Head of caudate nucleus (tissue), 42 donors: ENCODE results near the gene TCOF1.
A peak's percentile ranks its signal among the peaks of the same experiment; 100 is the strongest.

ENCODE experiments used
- DNase-seq, 42 donors: peaks; one replicate each; pipeline versions ENCODE4 v3.0.0 to v3.0.0-alpha.2; 2020 to 2021; ENCODE audit warnings: mixed read lengths in 7 of 42
- intact Hi-C: fragments of 100-400 bp; cut with DNase I; formaldehyde crosslinking; loops from one replicate; pipeline ENCODE4 v1.15.0; 2022

TCOF1 gene

GRCh38 chr5:150357326-150358260, at the start of gene TCOF1:
Gene TCOF1 (plus strand): TSS chr5:150357697. CDS start chr5:150357747, 50 bp downstream.
- peak; percentile 94 to 99 (median 98) for DNase-seq
- intact Hi-C loops, result loop anchor here (10.0 kb wide), 1 partner anchor 87 kb away; the partner anchor contains the start of gene RPS14

- intact Hi-C loops, result no loop called here
- DNase-seq, result peak in 14 of 42 donors; percentile 44 to 79 (median 58)
These were observed 48.2 kb upstream of the TCOF1 start for GRCh38 chr5:150309101-150309885.

- intact Hi-C loops, result no loop called here
- DNase-seq, result no peak
These were observed 47.6 kb upstream of the TCOF1 start for GRCh38 chr5:150309886-150310239.

- intact Hi-C loops, result no loop called here
- no peak for DNase-seq
These were observed 47.3 kb upstream of the TCOF1 start for GRCh38 chr5:150310246-150310645.

- intact Hi-C loops, result no loop called here
- DNase-seq, result peak in 1 of 42 donors; percentile 5
These were observed 46.3 kb upstream of the TCOF1 start for GRCh38 chr5:150311015-150311692.

GRCh38 chr5:150312518-150312917, 45.0 kb upstream of the TCOF1 start:
- intact Hi-C loops, result no loop called here

GRCh38 chr5:150313501-150313900, 44.0 kb upstream of the TCOF1 start:
- DNase-seq, result no peak
- intact Hi-C loops, result no loop called here

More at GRCh38 chr5:150312518-150312917, 45.0 kb upstream of the TCOF1 start:
- peak in 2 of 42 donors; percentile 23 to 27 for DNase-seq

GRCh38 chr5:150313921-150314716, 43.4 kb upstream of the TCOF1 start:
- no peak for DNase-seq
- intact Hi-C loops, result no loop called here

GRCh38 chr5:150315245-150315644, 42.3 kb upstream of the TCOF1 start:
- intact Hi-C loops, result no loop called here
- no peak for DNase-seq

- intact Hi-C loops, result no loop called here
- DNase-seq, result no peak
These were observed 41.2 kb upstream of the TCOF1 start for GRCh38 chr5:150316320-150316719.

- intact Hi-C loops, result no loop called here
- no peak for DNase-seq
These were observed 40.2 kb upstream of the TCOF1 start for GRCh38 chr5:150317048-150318003.

GRCh38 chr5:150318613-150319483, 38.6 kb upstream of the TCOF1 start:
- DNase-seq, result no peak
- intact Hi-C loops, result no loop called here

GRCh38 chr5:150319484-150319790, 38.1 kb upstream of the TCOF1 start:
- intact Hi-C loops, result no loop called here
- DNase-seq, result no peak

GRCh38 chr5:150320044-150320613, 37.4 kb upstream of the TCOF1 start:
- DNase-seq, result peak in 37 of 42 donors; percentile 19 to 85 (median 57)
- intact Hi-C loops, result no loop called here

GRCh38 chr5:150321211-150321610, 36.3 kb upstream of the TCOF1 start:
- intact Hi-C loops, result no loop called here
- no peak for DNase-seq

- DNase-seq, result no peak
- intact Hi-C loops, result no loop called here
These were observed 35.7 kb upstream of the TCOF1 start for GRCh38 chr5:150321784-150322183.
